ENCODE measurements around the gene KLF9.

The KLF9 gene

DNA sequence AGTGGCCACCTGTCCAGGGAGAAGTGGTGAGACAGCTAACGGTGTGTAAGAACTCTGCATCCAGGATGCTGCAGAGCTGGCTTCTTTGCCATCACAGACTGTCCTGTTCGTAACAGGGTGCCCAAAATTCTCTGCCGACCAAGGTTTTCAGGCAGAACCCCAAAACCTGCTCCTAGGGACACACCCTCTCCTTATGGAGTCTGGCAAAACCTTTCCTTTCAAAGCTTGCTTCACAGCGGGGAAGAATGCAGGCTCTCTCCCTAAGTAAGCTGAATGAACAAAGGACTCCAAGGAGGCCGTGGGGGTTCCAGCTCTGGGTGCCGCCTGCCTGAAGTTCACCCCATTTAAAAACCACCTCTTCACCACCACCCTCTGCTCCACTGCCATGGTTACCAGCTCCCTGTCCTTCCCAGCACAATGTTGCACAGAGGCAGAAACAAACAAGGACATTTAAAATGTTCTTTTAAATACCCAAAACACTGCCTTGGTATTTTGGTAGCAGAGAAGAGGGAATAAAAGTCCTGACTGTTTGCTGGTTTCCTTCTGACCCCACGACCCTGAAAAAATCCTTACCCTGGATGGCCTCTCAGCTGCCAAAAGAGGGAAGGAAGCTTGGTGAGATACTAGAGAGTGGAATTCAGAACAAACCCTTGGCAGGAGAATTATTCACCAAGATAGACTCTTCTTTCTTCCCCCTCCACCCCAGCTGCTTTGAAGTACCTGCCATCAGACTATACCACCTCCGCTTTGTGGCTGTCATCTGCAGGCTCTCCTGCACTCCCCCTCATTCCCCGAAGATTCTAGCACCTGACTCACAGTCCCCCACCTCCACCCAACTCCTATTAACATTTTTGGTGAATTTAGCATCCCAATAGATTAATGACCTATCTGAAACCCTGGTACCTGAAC lies 7.1 kb upstream of the KLF9 start:
- no peak for DNase-seq

DNA sequence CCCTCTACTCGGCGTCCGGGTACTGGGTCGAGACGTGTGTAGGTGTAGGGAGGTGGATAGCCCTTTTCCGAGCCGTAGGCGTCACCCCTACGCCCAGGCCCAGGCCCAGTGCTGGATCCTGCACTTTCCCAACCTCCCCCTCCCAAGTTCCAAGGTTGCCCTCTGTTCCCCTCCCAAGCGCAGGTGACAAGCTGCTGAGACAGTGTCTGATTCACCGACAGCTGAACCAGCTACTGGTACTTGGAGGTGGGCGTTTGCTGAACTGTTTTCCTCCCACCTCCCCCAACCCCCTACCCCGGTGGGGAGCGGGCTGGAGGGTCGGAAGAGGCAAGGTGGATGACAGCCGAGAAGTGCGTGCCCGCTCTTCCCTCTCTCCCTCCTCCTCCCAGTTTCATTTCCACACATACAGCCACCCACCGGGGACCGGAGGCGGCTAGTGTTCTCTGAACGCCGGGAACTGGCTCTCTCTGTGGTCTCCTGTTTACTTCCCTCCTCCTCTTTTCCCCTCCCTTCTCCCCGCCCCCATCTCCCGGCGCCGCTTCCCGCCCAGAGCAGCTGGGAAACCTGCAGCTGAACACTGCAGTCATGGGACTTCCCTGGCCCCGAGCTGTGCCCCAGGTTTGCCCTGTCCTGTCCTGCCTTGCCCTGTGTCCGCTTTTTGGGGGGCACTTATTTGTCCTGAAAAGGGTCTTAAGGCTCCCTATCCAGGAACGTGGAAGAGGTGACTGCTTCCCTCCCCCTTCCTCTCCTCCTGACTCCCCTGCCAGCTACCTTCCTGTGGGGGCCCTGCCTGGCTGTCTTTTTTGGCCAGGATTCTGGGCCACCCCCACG lies 6.2 kb upstream of the KLF9 start:
- peak; percentile 90 for DNase-seq

DNA sequence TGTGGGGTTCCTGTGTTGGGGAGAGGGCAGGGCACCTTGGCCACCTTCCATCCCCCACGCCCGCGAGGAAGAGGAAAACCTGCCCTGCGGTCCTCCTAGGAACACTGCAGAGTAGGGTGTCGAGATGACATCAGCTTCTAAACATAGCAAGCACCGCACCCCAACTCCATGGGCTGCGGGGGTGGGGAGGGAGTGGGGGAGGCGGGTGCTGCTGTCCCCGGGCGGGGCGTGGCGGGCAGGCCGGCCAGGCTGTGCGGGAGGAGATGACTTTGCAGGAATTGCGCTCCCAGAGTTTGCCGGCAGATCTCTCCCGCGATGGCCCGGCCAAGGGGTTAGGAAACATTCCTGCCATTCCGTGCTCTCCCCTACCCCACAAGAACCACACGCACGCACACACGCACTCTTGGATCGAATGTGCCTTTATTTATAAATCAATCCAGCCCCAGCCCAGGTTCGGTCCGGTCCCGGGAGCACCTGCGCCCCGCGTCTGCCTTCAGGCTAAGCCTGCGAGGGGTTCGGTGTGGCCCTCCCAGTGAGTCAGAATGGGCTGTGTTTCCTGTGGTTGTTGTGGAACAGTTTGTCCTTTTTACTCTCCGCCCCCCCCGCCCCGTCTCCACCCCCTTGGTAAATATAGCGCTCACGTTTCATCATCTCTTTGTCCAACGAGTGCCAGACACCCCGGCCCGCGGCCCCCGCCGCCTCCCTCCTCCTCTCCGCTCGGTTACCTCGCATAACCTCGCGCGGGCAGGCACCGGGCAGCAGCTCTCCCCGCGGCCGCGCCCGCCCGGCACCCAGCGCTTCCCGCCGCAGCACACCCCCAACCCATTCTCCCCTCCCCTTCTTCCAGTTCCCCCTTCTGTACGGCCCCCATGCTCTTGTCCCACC lies 5.3 kb upstream of the KLF9 start:
- peak; percentile 94 for DNase-seq

DNA sequence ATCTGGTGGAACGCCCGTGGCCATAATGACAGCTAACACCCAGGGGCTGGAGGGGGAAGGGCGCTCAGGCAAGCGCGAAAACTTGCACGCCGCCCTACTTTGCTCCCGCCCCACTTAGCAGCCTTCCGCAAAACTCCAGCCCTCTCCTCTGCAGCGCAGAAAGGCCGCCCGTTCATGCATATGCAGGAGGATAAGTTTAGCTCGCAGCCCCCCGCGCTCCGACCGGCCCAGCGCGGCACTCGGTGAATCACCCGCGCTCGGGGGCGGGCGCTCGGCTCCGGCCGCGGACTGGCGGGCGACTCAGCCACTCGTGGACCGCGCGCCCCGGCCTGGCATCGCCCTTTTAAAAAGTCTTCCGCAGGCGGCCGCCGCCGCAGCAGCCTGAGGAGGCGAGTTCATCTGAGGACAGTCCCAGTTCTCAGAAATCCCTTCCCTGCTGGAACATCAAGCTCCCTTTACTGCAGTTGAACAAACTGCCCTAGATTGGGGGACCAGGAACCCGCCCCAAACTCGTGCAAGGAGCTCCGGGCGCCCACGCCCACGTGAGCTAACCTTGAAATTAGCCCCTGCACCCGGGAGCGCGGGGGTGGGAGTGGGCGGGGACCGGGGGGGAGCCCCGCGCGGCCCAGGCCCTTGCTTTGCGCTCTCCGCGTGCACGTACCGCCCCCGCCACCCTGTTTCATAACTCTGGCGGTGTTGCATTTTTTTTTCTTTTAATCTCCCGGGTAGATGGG lies 4.5 kb upstream of the KLF9 start:
- DNase-seq = peak; percentile 89

DNA sequence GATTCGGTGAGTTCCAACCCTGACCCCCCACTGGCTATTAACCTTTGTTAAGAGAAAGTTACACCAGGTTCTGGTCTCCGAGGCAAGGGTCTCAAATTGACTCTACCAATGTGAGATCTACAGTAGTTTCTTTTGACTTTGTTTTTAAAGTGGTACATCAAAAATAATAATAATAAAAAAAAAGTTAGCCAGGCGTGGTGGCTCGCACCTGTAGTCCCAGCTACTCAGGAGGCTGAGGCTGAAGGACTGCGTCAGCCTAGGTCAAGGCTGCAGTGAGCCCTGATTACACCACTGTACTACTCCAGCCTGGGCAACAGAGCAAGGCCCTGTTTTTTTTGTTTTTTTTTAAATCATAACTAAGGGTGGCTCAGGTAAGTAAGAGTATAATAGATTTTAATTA lies 1.0 kb upstream of the KLF9 start:
- no peak for DNase-seq

DNA sequence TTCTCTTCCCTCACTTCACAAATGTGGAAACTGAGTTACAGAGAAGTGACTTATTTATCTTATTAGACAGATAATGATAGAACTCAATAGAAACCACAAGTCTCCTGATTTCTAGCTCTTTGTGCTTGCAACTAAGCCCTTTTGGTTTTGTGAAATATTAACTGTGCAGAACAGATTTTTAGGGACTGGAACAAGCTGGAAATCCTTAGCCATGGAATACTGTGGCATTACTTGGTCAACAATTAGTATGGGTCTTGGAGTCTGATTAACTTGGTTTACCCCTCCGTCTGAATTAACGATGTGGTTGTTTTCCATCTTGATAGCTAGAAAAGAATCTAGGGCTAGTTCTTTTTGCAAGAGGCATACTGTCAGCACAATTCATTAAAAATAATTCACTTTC lies 584 bp upstream of the KLF9 start:
- no peak for DNase-seq

DNA sequence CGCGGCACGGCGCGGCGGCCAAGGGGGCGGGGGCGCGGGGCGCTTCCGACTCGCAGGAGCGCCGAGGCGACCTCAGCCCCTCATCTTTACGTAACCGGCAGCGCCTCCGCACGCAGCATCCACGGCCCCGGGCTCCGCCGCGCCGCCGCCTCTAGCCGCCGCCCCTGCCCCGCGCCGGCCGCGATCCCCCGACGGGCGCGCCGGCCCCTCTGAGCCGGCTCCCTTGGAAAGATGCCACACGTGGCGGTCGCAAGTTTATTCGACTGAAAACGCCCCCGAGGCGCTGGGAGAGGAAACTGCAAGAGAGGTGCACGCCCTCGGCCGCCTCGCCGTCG lies 1.0 kb downstream of the KLF9 start:
- DNase-seq = peak; percentile 32

DNA sequence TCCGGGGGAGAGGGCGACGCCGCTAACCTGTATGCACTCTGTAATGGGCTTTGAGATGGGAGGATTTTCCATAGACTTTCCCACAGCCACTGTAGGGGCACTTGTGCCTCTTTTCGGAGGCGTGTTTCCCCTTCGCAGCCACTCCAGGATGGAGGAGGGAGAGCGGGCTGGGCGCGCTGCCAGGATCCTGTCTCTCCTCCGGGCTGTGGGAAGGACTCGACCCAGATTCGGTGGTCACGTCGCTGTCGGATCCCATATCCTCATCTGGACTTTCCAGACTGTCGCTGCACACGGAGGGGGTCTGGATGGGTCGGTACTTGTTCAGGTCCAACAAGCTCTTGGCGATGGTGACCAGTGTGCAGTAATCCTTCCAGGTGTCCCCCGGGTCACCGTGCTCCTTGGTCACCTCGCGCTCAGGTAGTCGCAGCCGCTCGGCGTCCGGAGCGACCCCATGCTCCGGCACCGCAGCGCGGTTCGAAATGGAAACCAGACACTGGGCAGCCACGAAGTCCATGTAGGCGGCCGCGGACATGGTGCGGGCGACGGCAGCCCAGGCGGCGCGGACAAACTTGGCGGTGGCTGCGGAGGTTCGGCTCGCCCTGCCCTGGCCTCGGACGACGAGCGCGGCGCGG lies 1.5 kb downstream of the KLF9 start:
- peak; percentile 75 for DNase-seq

DNA sequence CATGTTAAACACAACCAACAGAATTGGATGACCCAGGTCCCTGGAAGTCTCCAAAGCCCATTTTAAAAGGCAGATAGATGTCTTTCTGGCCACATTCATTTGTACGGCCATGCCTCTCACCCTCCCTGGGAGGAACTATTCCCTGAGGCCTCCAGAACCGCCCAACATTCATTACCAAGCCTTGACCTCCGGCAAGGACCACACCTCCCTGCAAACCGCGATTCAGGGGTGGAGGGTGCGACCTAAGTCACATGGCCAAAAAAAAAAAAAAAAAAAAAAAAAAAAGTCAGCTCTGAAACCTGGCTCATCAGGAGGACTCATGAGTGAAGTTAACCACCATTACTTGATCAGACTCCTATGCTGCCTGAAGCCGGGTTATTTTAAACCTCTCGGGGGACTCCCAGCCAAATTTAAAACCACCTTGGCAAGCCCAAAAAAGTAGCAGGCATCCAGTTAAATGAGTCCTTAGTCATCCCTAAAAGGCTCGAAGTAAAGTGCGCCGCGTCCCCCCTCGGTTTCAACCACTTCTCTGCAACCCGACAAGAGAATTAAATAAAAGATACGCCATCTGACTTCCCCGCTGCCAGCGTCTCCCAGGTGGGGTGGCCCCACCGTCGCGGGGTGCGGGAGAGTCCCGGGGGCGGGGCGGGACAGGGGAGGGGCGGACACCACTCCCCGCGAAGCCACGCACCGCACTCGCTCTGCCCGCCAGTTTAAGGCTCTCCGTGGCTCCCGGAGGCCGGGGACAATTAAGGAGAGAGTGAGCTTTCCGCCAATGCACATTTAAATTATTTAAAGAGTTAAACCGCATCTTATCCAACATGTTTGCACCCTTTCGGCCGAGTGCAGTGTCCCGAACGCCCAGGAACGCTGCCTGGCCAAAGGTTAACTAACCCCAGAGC lies 2.3 kb downstream of the KLF9 start:
- no peak for DNase-seq

DNA sequence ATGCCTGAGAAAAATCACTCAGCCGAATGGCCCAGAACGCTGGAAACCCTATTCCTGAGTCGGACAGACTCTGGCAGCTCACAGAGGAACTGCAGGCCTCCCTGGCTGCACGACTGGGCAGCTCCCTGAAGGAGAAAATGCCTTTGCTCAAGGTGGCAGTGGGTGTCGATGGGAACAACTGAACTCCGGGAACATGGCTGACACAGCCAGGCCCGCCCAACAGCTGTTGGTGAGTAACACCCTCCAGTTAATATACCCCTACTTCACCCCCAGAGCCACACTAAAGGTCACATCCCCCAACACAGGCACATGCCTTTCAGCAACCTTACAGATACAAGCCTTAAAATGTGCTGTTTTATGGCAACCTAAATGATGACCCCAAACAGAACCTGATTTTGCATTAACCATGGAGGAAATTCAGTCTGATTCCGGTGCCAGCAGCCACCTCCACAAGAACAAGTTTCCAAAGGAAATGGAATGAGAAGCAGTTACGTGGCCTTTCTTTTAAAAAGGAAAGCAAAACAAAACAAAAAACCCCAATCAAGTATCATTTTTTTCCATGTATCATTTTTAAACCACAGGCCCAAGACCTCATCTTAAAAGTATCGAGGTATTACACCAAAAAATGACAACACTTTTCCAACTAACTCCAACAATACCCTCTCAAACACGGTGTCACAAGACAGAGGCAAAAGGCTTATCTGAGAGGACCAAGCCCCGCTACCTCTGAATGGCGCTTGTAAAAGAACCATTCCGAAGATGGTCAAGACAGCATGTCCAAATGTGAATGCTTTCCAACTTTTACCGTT lies 3.1 kb downstream of the KLF9 start:
- DNase-seq = no peak

DNA sequence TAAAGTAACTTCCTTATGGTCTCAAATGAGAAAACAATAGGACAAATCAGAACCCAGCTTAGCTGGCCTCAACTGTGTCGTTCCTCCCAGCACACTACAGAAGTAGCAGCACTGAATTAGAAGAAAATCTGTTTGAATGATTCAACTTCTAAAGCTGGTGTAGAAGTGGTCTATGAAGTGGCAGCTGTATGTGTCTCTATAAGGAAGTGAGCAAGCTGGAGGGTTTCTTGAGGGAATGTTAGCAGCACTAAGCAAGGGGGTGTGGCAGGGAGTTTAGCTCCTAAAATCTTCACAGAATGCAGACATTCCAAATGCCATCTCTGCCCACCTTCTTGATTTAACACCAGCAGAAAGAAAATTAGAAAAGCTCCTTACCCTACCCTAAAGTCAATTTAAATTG lies 4.1 kb downstream of the KLF9 start:
- no peak for DNase-seq

DNA sequence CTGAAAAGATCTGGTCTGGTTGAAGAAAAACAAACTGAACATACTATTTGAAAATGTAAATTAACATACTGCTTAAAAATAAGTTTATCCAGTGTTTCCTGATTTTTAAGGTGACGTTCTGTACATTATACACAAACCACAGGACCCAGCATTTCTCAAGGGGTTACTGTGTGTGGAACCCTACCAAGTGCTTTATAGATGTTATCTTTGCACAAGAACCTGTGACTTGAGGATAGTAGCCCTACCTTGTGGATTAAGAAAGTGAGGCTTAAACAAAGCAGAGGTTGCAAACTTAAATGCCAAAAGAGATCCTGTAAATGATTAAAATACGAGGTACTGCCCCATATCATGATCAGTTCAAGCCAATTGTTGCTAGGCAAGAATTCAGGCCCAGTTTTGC lies 4.7 kb downstream of the KLF9 start:
- DNase-seq = no peak

DNA sequence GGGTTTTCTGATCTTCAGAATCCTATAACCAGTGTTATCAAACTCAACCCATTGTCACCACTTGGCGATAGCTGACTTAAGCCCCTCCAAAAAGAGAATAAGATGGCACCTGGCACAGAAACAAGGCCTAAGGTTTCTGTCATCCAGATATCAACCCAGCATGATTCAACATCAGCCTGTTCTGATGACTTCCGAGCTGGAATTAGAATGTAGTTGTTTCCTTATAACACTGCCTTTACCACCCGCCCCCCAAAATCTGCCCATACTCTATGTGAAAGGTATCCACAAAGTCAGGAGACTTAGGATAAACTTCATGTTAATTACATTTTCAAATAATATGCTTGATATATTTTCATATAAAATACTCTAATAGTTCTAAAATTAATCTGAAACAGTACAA lies 5.2 kb downstream of the KLF9 start:
- DNase-seq = no peak

DNA sequence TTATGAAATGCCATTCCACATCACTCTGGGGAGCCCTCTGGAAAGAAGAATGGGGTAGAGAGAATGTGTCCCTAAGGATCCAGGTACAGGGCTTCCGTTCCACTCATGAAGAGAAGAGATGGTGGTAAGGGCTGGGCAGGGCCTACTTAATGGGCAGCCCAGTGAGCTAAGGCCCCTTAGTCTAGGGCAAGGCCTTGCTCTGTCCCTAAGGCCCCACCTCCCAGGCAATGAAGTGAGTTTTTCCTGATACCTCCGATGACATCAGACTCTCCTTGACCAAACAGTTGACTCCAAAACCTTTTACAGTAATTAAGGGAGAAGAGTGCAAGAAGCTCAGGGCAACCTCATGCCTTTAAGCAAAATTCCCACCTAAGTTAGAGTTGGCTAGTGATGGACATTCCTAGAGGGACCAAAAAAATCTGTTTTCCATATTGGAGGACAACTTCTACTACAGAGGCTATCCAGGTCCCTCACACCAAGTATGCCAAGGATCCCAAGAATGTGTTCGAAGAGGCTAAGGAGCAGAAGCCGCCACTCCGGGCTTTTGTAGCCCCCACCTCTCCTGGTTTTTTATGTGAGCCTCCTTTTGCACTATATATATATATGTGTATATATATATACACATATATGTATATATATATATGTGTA lies 5.9 kb downstream of the KLF9 start:
- no peak for DNase-seq

DNA sequence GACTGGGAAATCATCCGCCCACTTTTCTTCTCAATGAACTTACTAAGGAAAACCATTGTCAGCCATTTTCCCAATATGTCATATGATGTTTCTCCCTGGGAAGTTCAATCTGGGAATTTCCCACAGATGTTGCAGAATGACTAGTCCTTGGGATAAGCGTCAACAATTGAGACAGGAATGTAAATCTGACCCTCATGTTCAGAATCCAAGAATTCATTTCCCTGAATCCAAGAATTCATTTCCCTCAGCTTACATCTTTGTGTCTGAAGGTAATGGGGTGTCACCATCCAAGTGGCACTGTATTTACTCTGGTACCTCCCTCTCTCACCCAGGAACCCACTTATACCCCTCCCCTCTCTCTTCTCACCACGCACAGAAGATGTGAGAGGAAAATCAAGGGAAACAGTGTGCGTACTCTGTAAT lies 7.4 kb downstream of the KLF9 start:
- DNase-seq = no peak

DNA sequence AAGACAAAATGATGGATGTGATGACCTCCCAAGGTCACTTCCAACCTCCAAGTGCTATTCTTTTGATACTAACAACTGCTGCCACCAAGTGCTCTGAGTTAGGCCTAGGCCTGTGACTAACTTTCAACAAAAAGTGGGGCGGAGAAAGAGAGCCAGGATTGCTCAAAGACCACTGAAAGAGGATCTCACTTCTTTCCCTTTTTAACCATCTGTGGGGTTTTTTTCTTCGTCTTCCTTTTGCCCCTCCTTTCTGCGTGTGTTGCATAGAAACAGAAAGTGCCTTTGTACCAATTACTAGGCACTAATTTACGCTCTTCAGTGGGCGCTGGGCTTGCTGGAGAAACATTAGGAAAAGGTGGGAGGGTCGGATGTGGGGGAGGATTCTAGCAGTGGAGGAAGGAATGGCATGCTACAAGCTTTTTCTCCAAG lies 8.0 kb downstream of the KLF9 start:
- DNase-seq = no peak

DNA sequence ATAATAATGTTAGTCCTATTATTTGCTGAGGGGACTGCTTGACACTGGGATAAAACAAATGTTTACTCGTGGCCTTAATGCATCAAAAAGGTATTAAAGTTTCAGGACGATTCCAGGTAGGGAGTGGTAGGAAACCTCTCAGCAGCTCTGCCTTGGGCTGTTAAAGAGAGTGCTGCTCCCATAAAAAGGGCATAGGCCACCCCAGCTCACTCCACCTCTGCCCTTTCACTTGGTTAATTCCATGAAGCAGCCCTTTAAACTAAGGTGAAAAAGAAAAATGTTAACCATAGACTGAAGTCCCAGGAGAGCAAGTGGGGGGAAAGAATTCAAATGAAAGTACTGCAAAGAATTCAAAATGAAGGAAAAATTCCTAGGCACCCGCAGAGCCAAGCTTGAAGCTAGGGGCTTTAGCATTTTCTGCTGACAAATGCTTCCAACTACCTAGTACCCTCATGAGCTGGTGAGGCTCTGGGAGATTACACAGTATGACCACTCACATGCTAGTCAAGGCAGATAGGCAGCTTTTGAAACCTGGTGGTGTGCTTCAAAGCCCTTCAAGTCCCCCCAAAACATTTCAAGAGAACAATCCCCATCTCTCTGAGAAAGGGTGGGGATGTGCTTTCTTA lies 8.5 kb downstream of the KLF9 start:
- no peak for DNase-seq

DNA sequence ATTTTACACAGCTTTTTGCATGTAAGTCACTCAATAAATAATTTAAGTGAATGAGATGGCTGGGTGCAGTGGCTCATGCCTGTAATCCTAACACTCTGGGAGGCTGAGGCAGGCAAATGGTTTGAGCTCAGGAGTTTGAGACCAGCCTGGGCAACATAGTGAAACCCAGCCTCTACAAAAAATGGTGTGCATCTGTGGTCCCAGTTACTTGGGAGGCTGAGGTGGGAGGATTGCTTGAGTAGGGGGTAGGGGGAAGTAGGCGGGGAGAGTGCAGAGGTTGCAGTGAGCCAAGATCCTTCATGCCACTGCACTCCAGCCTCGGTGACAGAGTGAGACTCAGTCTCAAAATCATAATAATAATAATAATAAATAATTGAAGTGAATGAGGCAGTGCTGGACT lies 10.2 kb downstream of the KLF9 start:
- no peak for DNase-seq

DNA sequence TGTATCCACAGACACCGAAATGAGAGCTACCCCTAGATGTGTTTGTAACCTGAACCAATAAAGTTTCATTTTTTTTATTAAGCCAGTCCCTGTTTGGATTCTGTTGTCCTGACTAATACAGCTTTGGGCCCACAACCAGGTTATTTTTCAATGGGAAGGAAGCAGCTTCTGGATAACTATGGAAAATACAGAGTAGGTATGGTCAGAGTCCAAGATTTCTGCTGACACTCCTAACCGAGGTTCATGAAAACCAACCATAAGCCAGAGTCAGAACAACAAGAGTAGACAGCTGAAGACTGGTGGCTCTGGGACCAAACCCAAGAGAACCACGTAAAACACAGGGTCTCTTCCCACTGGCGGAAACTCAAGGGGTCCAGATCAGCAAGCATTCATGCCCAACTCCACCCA lies 10.8 kb downstream of the KLF9 start:
- DNase-seq = no peak

Measured in NCI-H2029 (cell line).